ENCODE measurements around the gene ESRRA.

GRCh38 chr11:64358536-64358906, 53.2 kb downstream of the ESRRA start:
- TF ChIP-seq CTCF (IDR thresholded peaks at IDR 0.05) (no peak), POLR2A (IDR thresholded peaks at IDR 0.05) (no peak)
